ENCODE results near the gene MRPL2. TPM values are rescaled to one million over a fixed set of nuclear protein-coding genes. Genes with fewer than 3 reads are reported as not detected.
"Not testable (repeated sequence)": the region's sequence is repeated elsewhere in the genome, so short reads cannot be mapped to it uniquely, and the experiment has no call there.

MRPL2 gene
- total and polyA plus RNA-seq, 2 donors, result 9.3 to 61.6 TPM

GRCh38 chr6:43091020-43091419 is 31.8 kb upstream of the MRPL2 start:
- Histone ChIP-seq H3K36me3 (ENCODE audit: insufficient read depth) (no peaks in the 10 kb centered on the region), H3K4me3 (ENCODE audit: low read depth, low read length) (no peak overlapping the region), H3K4me1 (ENCODE audit: insufficient read depth) (no peaks in the 10 kb centered on the region), H3K27ac (ENCODE audit: low read depth) (peak overlapping the region; percentile 83)
- no peak for DNase-seq (ENCODE audit: extremely low spot score)
- WGBS, result 52% methylated on average over 5 of the region's 5 CpGs

GRCh38 chr6:43090559-43090956 is 31.3 kb upstream of the MRPL2 start:
- Histone ChIP-seq H3K4me1 (ENCODE audit: insufficient read depth) (no peaks in the 10 kb centered on the region), H3K27ac (ENCODE audit: low read depth) (peak overlapping the region; percentile 83), H3K4me3 (ENCODE audit: low read depth, low read length) (no peak overlapping the region), H3K36me3 (ENCODE audit: insufficient read depth) (no peaks in the 10 kb centered on the region)
- 23% methylated on average over 2 of the region's 2 CpGs for WGBS
- DNase-seq (ENCODE audit: extremely low spot score), result peak; percentile 84

DNA sequence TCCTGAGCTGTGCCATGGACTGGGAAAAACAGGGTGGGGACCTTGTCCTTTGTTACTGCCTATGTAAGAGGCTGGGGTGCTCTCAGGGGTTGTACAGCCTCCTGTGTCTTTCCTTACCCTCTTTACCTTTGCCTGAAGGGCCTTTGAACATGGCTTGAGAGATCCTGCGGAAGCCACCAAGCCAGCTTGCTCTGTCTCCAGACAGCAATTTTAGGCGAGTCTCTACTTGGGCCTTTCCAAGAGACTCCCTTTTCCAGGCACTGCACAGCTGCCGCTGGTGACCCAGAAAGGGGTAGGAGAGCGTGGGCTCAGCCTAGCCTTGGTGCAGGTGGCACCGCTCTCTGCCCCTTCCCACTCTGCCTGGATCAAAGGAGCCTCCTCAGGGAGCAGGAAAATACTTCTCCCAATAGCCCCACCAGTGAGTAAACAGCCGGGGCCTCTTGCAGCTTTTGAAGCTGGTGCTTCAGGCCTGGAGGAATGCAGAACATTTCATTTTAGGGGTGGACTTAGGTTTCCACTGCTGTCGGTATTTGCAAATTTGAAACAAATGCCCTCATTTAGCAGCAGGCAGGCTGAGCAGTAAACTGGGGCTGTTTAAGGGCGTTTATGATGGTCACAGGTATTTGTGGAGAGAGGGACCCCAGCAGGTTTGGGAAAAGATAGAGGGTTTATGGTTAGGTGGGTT is 30.8 kb upstream of the MRPL2 start:
- Histone ChIP-seq H3K36me3 (ENCODE audit: insufficient read depth) (no peaks in the 10 kb centered on the region), H3K27ac (ENCODE audit: low read depth) (peak overlapping the region; percentile 68), H3K4me3 (ENCODE audit: low read depth, low read length) (no peak overlapping the region), H3K4me1 (ENCODE audit: insufficient read depth) (no peaks in the 10 kb centered on the region)
- DNase-seq (ENCODE audit: extremely low spot score), result no peak
- 56% methylated on average over 8 of the region's 8 CpGs for WGBS

- 50% methylated on average over 4 of the region's 4 CpGs for WGBS
- peak overlapping the region; percentile 68 for H3K27ac ChIP-seq (ENCODE audit: low read depth)
- no peaks in the 10 kb centered on the region for H3K4me1 ChIP-seq (ENCODE audit: insufficient read depth)
- DNase-seq (ENCODE audit: extremely low spot score), result no peak
- no peak overlapping the region for H3K4me3 ChIP-seq (ENCODE audit: low read depth, low read length)
- no peaks in the 10 kb centered on the region for H3K36me3 ChIP-seq (ENCODE audit: insufficient read depth)
These were observed 30.2 kb upstream of the MRPL2 start for GRCh38 chr6:43089467-43089866.

DNA sequence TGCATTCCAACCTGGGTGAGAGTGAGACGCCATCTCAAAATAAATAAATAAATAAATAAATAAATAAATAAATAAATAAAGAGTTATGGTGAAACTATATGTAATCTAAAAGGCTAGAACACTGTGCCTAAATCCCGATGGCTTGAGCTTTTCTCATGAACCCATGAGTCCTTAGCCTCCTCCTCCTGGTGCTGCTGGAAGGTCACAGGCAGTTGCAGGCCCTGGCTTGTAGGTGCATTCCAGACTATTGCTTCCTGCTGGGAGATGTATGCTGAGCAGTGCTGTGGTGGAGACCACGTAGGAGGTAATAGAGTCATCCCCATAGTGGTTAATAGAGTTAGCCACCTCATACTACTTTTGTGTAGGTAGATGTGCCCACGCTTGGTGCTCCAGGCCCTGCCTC is 29.4 kb upstream of the MRPL2 start:
- Histone ChIP-seq H3K4me3 (ENCODE audit: low read depth, low read length) (no peak overlapping the region), H3K27ac (ENCODE audit: low read depth) (no peak overlapping the region), H3K36me3 (ENCODE audit: insufficient read depth) (no peaks in the 10 kb centered on the region), H3K4me1 (ENCODE audit: insufficient read depth) (no peaks in the 10 kb centered on the region)
- DNase-seq (ENCODE audit: extremely low spot score), result no peak
- WGBS, result 87% methylated on average over 4 of the region's 4 CpGs

- Histone ChIP-seq H3K36me3 (ENCODE audit: insufficient read depth) (no peaks in the 10 kb centered on the region), H3K27ac (ENCODE audit: low read depth) (no peak overlapping the region), H3K4me1 (ENCODE audit: insufficient read depth) (no peaks in the 10 kb centered on the region), H3K4me3 (ENCODE audit: low read depth, low read length) (no peak overlapping the region)
- 80% methylated on average over 8 of the region's 8 CpGs for WGBS
- no peak for DNase-seq (ENCODE audit: extremely low spot score)
These were observed 26.9 kb upstream of the MRPL2 start for GRCh38 chr6:43086022-43086658.

DNA sequence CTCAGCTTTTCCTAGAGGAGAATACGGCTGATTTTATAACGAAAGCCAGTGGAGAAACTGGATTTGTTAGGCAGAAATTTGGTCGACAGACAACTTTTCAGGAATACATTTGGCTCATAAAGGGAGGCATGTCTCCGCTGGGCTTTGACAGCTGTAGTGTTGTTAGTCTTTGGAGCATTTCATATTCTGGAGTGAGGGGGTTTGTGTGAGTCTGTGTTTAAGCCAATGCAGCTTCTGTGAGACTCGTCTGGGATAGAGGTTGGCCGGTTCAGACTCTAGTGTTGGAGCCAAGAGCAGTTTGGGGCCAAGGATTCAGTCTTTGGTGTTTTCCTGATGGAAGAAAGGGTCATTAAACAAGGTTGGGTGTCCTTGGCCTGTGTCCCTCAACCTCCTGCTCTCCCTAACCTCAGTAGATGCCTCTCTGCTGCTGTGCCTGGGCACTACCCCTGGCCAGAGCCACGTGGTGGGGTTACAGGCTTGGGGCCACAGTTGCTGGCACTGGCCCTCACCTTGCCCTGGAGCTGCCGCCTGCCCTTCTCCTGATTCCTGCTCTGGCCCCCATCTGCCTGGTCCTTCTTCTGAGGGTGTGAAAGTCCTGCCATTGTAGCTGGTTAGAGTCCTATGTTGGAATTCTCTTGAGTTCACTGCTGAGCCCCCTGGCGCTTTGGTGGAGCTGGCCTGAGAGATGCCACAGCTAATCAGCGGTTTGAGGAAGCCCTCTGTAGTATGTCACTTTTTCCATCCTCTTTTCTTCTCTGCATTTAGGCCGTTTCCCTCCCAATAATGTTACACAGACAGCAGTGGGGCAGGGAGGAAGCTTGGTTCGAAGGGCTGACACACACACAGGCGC is 23.8 kb upstream of the MRPL2 start:
- DNase-seq (ENCODE audit: extremely low spot score), result no peak
- Histone ChIP-seq H3K27ac (ENCODE audit: low read depth) (no peak overlapping the region), H3K36me3 (ENCODE audit: insufficient read depth) (no peaks in the 10 kb centered on the region), H3K4me1 (ENCODE audit: insufficient read depth) (no peaks in the 10 kb centered on the region), H3K4me3 (ENCODE audit: low read depth, low read length) (no peak overlapping the region)
- WGBS, result 57% methylated on average over 13 of the region's 13 CpGs

GRCh38 chr6:43081922-43082321 is 22.7 kb upstream of the MRPL2 start:
- H3K36me3 ChIP-seq (ENCODE audit: insufficient read depth); H3K4me3 ChIP-seq (ENCODE audit: low read depth, low read length); H3K27ac ChIP-seq (ENCODE audit: low read depth); H3K4me1 ChIP-seq (ENCODE audit: insufficient read depth); DNase-seq (ENCODE audit: extremely low spot score): not testable (repeated sequence)
- 81% methylated on average over 9 of the region's 9 CpGs for WGBS

GRCh38 chr6:43081043-43081442 is 21.8 kb upstream of the MRPL2 start:
- DNase-seq (ENCODE audit: extremely low spot score), result no peak
- Histone ChIP-seq H3K27ac (ENCODE audit: low read depth) (no peak overlapping the region), H3K4me3 (ENCODE audit: low read depth, low read length) (no peak overlapping the region), H3K4me1 (ENCODE audit: insufficient read depth) (no peaks in the 10 kb centered on the region), H3K36me3 (ENCODE audit: insufficient read depth) (no peaks in the 10 kb centered on the region)
- WGBS, result 97% methylated on average over 4 of the region's 4 CpGs

DNA sequence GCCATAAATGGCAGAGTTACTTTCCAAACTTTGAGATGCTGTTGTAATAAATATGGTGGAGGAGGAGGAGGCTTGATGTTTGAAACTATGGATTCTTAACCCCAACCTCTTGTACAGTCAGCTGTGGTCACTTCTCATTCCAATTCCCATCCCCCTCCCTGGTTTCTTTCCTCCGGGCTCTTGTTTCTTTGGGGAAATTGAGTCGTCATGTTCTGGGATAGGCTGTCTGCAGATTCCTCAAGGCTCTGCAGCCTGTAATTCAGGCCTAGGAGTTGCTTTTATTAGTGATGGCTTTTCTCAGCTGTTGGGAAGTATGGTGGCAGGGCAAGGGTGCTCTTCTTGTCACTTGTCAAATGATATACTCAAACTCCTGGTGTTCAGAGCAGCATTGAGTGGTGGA is 19.5 kb upstream of the MRPL2 start:
- H3K4me1 ChIP-seq (ENCODE audit: insufficient read depth), result no peaks in the 10 kb centered on the region
- DNase-seq (ENCODE audit: extremely low spot score), result no peak
- WGBS, result 73% methylated on average over 2 of the region's 2 CpGs
- no peaks in the 10 kb centered on the region for H3K36me3 ChIP-seq (ENCODE audit: insufficient read depth)
- no peak overlapping the region for H3K27ac ChIP-seq (ENCODE audit: low read depth)
- H3K4me3 ChIP-seq (ENCODE audit: low read depth, low read length), result no peak overlapping the region

GRCh38 chr6:43077981-43078511 is 18.8 kb upstream of the MRPL2 start:
- no peak for DNase-seq (ENCODE audit: extremely low spot score)
- Histone ChIP-seq H3K27ac (ENCODE audit: low read depth) (no peak overlapping the region), H3K4me3 (ENCODE audit: low read depth, low read length) (no peak overlapping the region), H3K4me1 (ENCODE audit: insufficient read depth) (no peaks in the 10 kb centered on the region), H3K36me3 (ENCODE audit: insufficient read depth) (no peaks in the 10 kb centered on the region)
- 71% methylated on average over 6 of the region's 6 CpGs for WGBS

- no peaks in the 10 kb centered on the region for H3K36me3 ChIP-seq (ENCODE audit: insufficient read depth)
- DNase-seq (ENCODE audit: extremely low spot score), result no peak
- no peaks in the 10 kb centered on the region for H3K4me1 ChIP-seq (ENCODE audit: insufficient read depth)
- 23% methylated on average over 8 of the region's 8 CpGs for WGBS
- peak overlapping the region; percentile 88 for H3K4me3 ChIP-seq (ENCODE audit: low read depth, low read length)
- H3K27ac ChIP-seq (ENCODE audit: low read depth), result no peak overlapping the region
These were observed 18.1 kb upstream of the MRPL2 start for GRCh38 chr6:43077333-43077809.

- Histone ChIP-seq H3K4me3 (ENCODE audit: low read depth, low read length) (peak overlapping the region; percentile 88), H3K36me3 (ENCODE audit: insufficient read depth) (no peaks in the 10 kb centered on the region), H3K27ac (ENCODE audit: low read depth) (peak overlapping the region; percentile 48), H3K4me1 (ENCODE audit: insufficient read depth) (no peaks in the 10 kb centered on the region)
- DNase-seq (ENCODE audit: extremely low spot score), result no peak
- under 1% methylated on average over 72 of the region's 72 CpGs for WGBS
These were observed 17.5 kb upstream of the MRPL2 start for GRCh38 chr6:43076464-43077332.
